Measurements from ENCODE around the gene TAGLN2.

The TAGLN2 gene

GRCh38 chr1:159953536-159954515 lies 28.5 kb upstream of the TAGLN2 start, which contains the start of gene SLAMF9:
SLAMF9 (minus strand) TSS chr1:159954237; CDS start chr1:159954137, 100 bp downstream.
- Histone ChIP-seq H3K27me3 (peaks cover 13% of the 10 kb centered on the region), H3K4me1 (ENCODE audit: control insufficient read depth in 1 of 2, insufficient read depth in 1 of 2, low read depth in 1 of 2, low read length in 1 of 2) (no peaks in the 10 kb centered on the region), H3K4me3 (ENCODE audit: low read depth in 1 of 2, low read length in 1 of 2) (no peak within 1 kb of the TSS), H3K27ac (no peak within 1 kb of the TSS), H3K9me3 (no peaks in the 10 kb centered on the region), H3K36me3 (no peaks in the 10 kb centered on the region)
- TF ChIP-seq CTCF (IDR thresholded peaks at IDR 0.05) = no peak

- H3K36me3 ChIP-seq = no peaks in the 10 kb centered on the region
- no peaks in the 10 kb centered on the region for H3K4me1 ChIP-seq (ENCODE audit: control insufficient read depth in 1 of 2, insufficient read depth in 1 of 2, low read depth in 1 of 2, low read length in 1 of 2)
- peaks cover 16% of the 10 kb centered on the region for H3K27me3 ChIP-seq
- H3K4me3 ChIP-seq (ENCODE audit: low read depth in 1 of 2, low read length in 1 of 2) = no peak overlapping the region
- H3K9me3 ChIP-seq = no peaks in the 10 kb centered on the region
- TF ChIP-seq CTCF (IDR thresholded peaks at IDR 0.05) = no peak
- H3K27ac ChIP-seq = no peak overlapping the region
Measured at GRCh38 chr1:159952932-159953331, 27.6 kb upstream of the TAGLN2 start.

- no peak for TF ChIP-seq CTCF (IDR thresholded peaks at IDR 0.05)
- Histone ChIP-seq H3K36me3 (no peaks in the 10 kb centered on the region), H3K27me3 (peaks cover 30% of the 10 kb centered on the region)
Measured at GRCh38 chr1:159951551-159951950, 26.2 kb upstream of the TAGLN2 start.

GRCh38 chr1:159951016-159951415 lies 25.7 kb upstream of the TAGLN2 start:
- no peak overlapping the region for H3K27ac ChIP-seq
- no peaks in the 10 kb centered on the region for H3K4me1 ChIP-seq (ENCODE audit: control insufficient read depth in 1 of 2, insufficient read depth in 1 of 2, low read depth in 1 of 2, low read length in 1 of 2)
- peaks cover 35% of the 10 kb centered on the region for H3K27me3 ChIP-seq
- no peak overlapping the region for H3K4me3 ChIP-seq (ENCODE audit: low read depth in 1 of 2, low read length in 1 of 2)
- no peak for TF ChIP-seq CTCF (IDR thresholded peaks at IDR 0.05)
- H3K9me3 ChIP-seq = no peaks in the 10 kb centered on the region
- no peaks in the 10 kb centered on the region for H3K36me3 ChIP-seq

More at GRCh38 chr1:159951551-159951950, 26.2 kb upstream of the TAGLN2 start:
- H3K27ac ChIP-seq = no peak overlapping the region
- no peaks in the 10 kb centered on the region for H3K4me1 ChIP-seq (ENCODE audit: control insufficient read depth in 1 of 2, insufficient read depth in 1 of 2, low read depth in 1 of 2, low read length in 1 of 2)
- H3K4me3 ChIP-seq (ENCODE audit: low read depth in 1 of 2, low read length in 1 of 2) = no peak overlapping the region
- H3K9me3 ChIP-seq = no peaks in the 10 kb centered on the region

GRCh38 chr1:159949981-159950381 lies 24.7 kb upstream of the TAGLN2 start:
- Histone ChIP-seq H3K27ac (no peak overlapping the region), H3K27me3 (peaks cover 45% of the 10 kb centered on the region), H3K4me3 (ENCODE audit: low read depth in 1 of 2, low read length in 1 of 2) (no peak overlapping the region), H3K36me3 (no peaks in the 10 kb centered on the region), H3K9me3 (no peaks in the 10 kb centered on the region), H3K4me1 (ENCODE audit: control insufficient read depth in 1 of 2, insufficient read depth in 1 of 2, low read depth in 1 of 2, low read length in 1 of 2) (peaks cover 4 to 8% of the 10 kb centered on the region in 2 experiments)
- TF ChIP-seq CTCF (IDR thresholded peaks at IDR 0.05) = no peak
